NCI-H748 (cell line): ENCODE results near the gene C11orf21.
"Not testable (repeated sequence)": the region's sequence is repeated elsewhere in the genome, so short reads cannot be mapped to it uniquely, and the experiment has no call there.

Experiments
- DNase-seq: peaks from one replicate; lab custom pipeline; 2025; ENCODE audit not compliant: unreplicated experiment; lab: John Stamatoyannopoulos, UW

Gene C11orf21

GRCh38 chr11:2301631-2302305 lies at the start of gene C11orf21, which contains the start of gene TSPAN32:
Gene C11orf21 (minus strand): TSS chr11:2301918. CDS start chr11:2301808, 110 bp downstream.
Gene TSPAN32 (plus strand): TSS chr11:2302013. CDS start chr11:2302150, 137 bp downstream.
- DNase-seq = no peak

- DNase-seq = no peak
These were observed 47.3 kb upstream of the C11orf21 start for GRCh38 chr11:2348986-2349385.

GRCh38 chr11:2347308-2347830 lies 45.7 kb upstream of the C11orf21 start:
- no peak for DNase-seq

- no peak for DNase-seq
These were observed 45.0 kb upstream of the C11orf21 start for GRCh38 chr11:2346586-2347307.

- DNase-seq = no peak
These were observed 44.3 kb upstream of the C11orf21 start for GRCh38 chr11:2346014-2346413.

GRCh38 chr11:2345050-2345449 lies 43.3 kb upstream of the C11orf21 start:
- DNase-seq = no peak

GRCh38 chr11:2343502-2343901 lies 41.8 kb upstream of the C11orf21 start:
- DNase-seq = no peak

- DNase-seq = no peak
These were observed 41.3 kb upstream of the C11orf21 start for GRCh38 chr11:2342981-2343380.

GRCh38 chr11:2342557-2342956 lies 40.8 kb upstream of the C11orf21 start:
- no peak for DNase-seq

GRCh38 chr11:2338760-2339159 lies 37.0 kb upstream of the C11orf21 start:
- DNase-seq = not testable (repeated sequence)

GRCh38 chr11:2335286-2335685 lies 33.6 kb upstream of the C11orf21 start:
- not testable (repeated sequence) for DNase-seq

- not testable (repeated sequence) for DNase-seq
These were observed 31.9 kb upstream of the C11orf21 start for GRCh38 chr11:2333486-2334205.

GRCh38 chr11:2332569-2332968 lies 30.9 kb upstream of the C11orf21 start:
- DNase-seq = not testable (repeated sequence)

- no peak for DNase-seq
These were observed 29.7 kb upstream of the C11orf21 start for GRCh38 chr11:2331404-2331803.

GRCh38 chr11:2330696-2331095 lies 29.0 kb upstream of the C11orf21 start:
- no peak for DNase-seq

- DNase-seq = no peak
These were observed 27.8 kb upstream of the C11orf21 start for GRCh38 chr11:2329551-2329950.

GRCh38 chr11:2328656-2329354 lies 27.1 kb upstream of the C11orf21 start:
- no peak for DNase-seq

GRCh38 chr11:2328021-2328420 lies 26.3 kb upstream of the C11orf21 start:
- DNase-seq = no peak

GRCh38 chr11:2327032-2327431 lies 25.3 kb upstream of the C11orf21 start:
- no peak for DNase-seq

GRCh38 chr11:2325719-2326118 lies 24.0 kb upstream of the C11orf21 start:
- no peak for DNase-seq

GRCh38 chr11:2325123-2325522 lies 23.4 kb upstream of the C11orf21 start:
- no peak for DNase-seq
